Measurements from ENCODE around the gene MSRB3.

Gene MSRB3

GRCh38 chr12:65488197-65488596, 209.7 kb downstream of the MSRB3 start:
- H3K4me3 Mint-ChIP-seq, result no peak overlapping the region
- H3K27me3 Mint-ChIP-seq, result no peaks in the 10 kb centered on the region
- H3K9me3 Mint-ChIP-seq, result peaks cover 15% of the 10 kb centered on the region
- CTCF ChIA-PET, result no interaction called here
- H3K27ac Mint-ChIP-seq, result no peak overlapping the region
- DNase-seq, result no peak
- no peaks in the 10 kb centered on the region for H3K36me3 Mint-ChIP-seq
- no peaks in the 10 kb centered on the region for H3K4me1 Mint-ChIP-seq

DNA sequence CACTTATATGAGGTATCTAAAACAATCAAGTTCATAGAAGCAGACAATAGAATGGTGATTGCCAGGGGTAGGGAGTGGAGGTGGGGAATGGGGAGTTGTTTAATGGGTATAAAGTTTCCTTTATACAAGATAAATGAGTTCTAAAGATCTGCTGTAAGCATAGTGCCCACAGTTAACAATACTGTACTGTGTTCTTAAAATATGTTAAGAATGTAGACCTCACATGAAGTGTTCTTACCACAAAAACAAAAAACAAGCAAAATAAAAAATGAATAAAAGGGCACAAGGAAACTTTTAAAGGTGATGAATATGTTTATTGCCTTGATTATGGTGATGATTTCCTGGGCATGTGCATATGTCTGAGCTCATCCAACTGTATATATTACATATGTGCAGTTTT, 211.8 kb downstream of the MSRB3 start:
- Mint-ChIP-seq H3K4me1 (no peaks in the 10 kb centered on the region), H3K9me3 (peaks cover 2% of the 10 kb centered on the region), H3K27me3 (no peaks in the 10 kb centered on the region), H3K36me3 (no peaks in the 10 kb centered on the region), H3K27ac (no peak overlapping the region), H3K4me3 (no peak overlapping the region)
- DNase-seq, result no peak
- CTCF ChIA-PET, result no interaction called here

DNA sequence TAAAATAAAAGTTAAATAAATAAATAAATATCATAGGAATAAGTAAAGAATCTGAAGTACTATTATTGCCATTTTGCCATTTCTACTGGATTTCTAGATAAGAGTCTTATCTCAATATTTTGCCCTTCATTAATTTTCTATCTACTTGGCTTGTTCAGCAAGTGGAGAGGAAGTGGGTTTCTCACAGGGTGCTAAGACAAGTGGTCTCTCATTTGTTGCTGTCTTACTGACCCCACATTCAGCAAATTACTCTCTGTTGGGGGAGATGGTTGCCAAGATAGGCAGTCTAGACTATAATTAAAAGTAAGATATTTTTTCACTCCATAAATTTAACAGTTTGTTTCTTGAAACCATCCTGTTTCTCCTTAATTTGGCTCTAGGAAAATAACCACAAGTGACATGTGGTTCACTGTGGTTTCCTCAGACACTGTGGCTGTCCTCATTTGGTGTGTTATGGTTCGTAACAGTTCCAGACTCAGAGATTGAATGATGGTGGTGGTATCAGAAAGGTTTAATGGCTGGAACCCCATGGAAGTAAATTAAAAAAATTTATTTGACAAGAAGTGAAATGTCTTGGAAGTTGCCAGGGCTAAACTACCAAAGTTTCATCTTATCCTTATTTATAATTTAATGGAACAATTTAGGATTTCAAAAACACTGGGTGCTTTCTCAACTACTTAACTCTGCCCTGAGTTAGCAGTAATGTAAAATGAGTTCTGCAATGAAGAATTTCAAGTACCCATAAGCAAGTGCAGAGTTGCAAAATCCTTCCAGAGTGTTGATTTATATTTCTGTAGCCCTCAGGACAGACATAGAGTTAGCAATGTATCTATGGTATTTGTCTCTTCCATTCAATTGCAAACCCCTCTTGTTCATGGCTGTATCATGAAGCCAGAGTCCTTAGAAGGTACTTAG, 214.8 kb downstream of the MSRB3 start:
- Mint-ChIP-seq H3K4me3 (no peak overlapping the region), H3K4me1 (no peaks in the 10 kb centered on the region), H3K27me3 (no peaks in the 10 kb centered on the region), H3K9me3 (no peaks in the 10 kb centered on the region), H3K27ac (no peak overlapping the region), H3K36me3 (no peaks in the 10 kb centered on the region)
- DNase-seq, result no peak
- CTCF ChIA-PET, result no interaction called here

DNA sequence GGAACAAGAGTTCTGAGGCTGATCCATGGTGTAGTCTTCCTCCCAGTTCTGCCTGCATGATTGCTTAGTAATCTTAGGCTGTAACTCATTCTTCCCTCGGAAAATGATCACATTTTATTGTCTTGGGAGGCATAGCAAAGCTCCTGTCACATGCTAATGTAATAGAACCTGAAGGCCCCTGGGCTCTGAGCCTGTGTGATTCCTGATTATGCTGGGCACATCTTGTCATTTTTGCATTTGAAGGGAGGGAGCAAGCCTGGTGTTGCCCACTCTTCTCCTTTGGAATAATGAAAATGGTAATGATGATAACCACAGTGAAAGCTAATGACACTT, 215.4 kb downstream of the MSRB3 start:
- H3K36me3 Mint-ChIP-seq, result no peaks in the 10 kb centered on the region
- DNase-seq, result no peak
- no peaks in the 10 kb centered on the region for H3K27me3 Mint-ChIP-seq
- H3K4me1 Mint-ChIP-seq, result no peaks in the 10 kb centered on the region
- H3K27ac Mint-ChIP-seq, result no peak overlapping the region
- H3K4me3 Mint-ChIP-seq, result no peak overlapping the region
- CTCF ChIA-PET, result no interaction called here
- no peaks in the 10 kb centered on the region for H3K9me3 Mint-ChIP-seq

GRCh38 chr12:65494537-65494936, 216.1 kb downstream of the MSRB3 start:
- H3K36me3 Mint-ChIP-seq, result no peaks in the 10 kb centered on the region
- CTCF ChIA-PET, result no interaction called here
- H3K27ac Mint-ChIP-seq, result no peak overlapping the region
- no peaks in the 10 kb centered on the region for H3K9me3 Mint-ChIP-seq
- H3K27me3 Mint-ChIP-seq, result no peaks in the 10 kb centered on the region
- DNase-seq, result no peak
- no peaks in the 10 kb centered on the region for H3K4me1 Mint-ChIP-seq
- no peak overlapping the region for H3K4me3 Mint-ChIP-seq

DNA sequence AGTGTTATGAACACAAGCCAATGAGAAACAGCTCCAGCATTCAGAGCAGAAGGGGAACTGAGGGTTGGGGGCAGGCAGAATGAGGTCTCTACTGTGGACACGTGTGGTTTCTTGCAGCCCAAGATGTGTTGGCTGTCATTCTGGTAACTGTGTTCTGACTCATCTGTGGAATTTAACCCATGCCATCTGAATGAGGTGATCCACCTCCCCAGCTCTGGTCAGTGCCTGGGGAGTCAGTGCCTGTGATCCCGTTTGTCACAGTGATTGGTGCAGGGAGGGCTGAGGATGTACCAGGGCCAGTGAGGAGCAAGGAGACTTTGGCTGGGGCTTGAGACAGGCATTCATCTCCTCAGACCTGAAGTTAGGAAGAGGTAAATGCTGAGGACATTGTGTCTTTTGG, 216.8 kb downstream of the MSRB3 start:
- H3K27ac Mint-ChIP-seq, result no peak overlapping the region
- no peaks in the 10 kb centered on the region for H3K4me1 Mint-ChIP-seq
- no peak overlapping the region for H3K4me3 Mint-ChIP-seq
- H3K36me3 Mint-ChIP-seq, result no peaks in the 10 kb centered on the region
- DNase-seq, result no peak
- CTCF ChIA-PET, result no interaction called here
- no peaks in the 10 kb centered on the region for H3K9me3 Mint-ChIP-seq
- no peaks in the 10 kb centered on the region for H3K27me3 Mint-ChIP-seq

DNA sequence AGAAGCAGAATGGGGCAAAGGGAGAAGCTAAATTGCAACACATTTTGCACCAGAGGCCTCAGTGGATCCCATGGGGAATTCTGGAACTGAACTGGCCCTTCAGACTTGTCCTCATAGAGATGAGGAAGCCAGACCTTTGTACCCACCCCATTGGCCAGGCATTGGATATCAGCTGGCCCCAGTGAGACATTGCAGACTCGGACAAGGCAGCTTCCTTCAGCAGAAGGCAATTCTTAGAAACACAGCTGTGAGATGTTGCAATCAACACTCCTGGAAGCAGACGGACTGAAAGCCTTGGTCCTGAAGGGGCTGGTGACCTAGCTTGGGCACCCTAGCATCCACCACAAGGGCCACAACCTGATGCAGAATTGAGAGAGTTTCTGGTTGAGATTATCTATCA, 218.1 kb downstream of the MSRB3 start:
- no peaks in the 10 kb centered on the region for H3K4me1 Mint-ChIP-seq
- CTCF ChIA-PET, result interaction anchor here (0.7 kb wide), 1 partner anchor 605 kb away, joined by 3 read pairs; no protein-coding TSS in a partner anchor
- no peaks in the 10 kb centered on the region for H3K36me3 Mint-ChIP-seq
- H3K27me3 Mint-ChIP-seq, result no peaks in the 10 kb centered on the region
- DNase-seq, result no peak
- H3K4me3 Mint-ChIP-seq, result no peak overlapping the region
- no peak overlapping the region for H3K27ac Mint-ChIP-seq
- H3K9me3 Mint-ChIP-seq, result no peaks in the 10 kb centered on the region

DNA sequence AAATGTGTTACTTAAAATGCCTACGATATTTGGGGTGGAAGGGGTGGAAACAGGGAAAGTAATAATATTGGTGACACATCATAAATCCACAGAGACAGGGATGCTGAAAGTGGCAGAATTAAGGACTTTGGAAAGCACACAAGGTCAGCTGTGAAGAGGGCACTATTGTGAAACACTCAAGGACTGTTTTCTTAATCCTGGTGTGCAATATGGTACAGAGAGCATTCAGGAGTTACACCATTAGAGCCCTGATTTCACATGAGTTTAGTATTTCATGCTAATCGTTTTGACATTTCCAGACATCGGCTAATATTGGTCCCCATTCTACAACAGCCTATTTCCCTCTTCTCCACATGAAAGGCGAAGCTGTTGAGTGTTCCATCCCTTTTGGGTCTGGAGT, 219.2 kb downstream of the MSRB3 start:
- H3K4me1 Mint-ChIP-seq, result no peaks in the 10 kb centered on the region
- no peak overlapping the region for H3K27ac Mint-ChIP-seq
- CTCF ChIA-PET, result no interaction called here
- H3K27me3 Mint-ChIP-seq, result no peaks in the 10 kb centered on the region
- DNase-seq, result no peak
- no peaks in the 10 kb centered on the region for H3K9me3 Mint-ChIP-seq
- H3K36me3 Mint-ChIP-seq, result no peaks in the 10 kb centered on the region
- no peak overlapping the region for H3K4me3 Mint-ChIP-seq

- CTCF ChIA-PET, result no interaction called here
- no peaks in the 10 kb centered on the region for H3K4me1 Mint-ChIP-seq
- H3K9me3 Mint-ChIP-seq, result no peaks in the 10 kb centered on the region
- no peak overlapping the region for H3K4me3 Mint-ChIP-seq
- H3K36me3 Mint-ChIP-seq, result no peaks in the 10 kb centered on the region
- H3K27ac Mint-ChIP-seq, result no peak overlapping the region
- no peak for DNase-seq
- H3K27me3 Mint-ChIP-seq, result no peaks in the 10 kb centered on the region
Observed at GRCh38 chr12:65499167-65499566, 220.7 kb downstream of the MSRB3 start.

DNA sequence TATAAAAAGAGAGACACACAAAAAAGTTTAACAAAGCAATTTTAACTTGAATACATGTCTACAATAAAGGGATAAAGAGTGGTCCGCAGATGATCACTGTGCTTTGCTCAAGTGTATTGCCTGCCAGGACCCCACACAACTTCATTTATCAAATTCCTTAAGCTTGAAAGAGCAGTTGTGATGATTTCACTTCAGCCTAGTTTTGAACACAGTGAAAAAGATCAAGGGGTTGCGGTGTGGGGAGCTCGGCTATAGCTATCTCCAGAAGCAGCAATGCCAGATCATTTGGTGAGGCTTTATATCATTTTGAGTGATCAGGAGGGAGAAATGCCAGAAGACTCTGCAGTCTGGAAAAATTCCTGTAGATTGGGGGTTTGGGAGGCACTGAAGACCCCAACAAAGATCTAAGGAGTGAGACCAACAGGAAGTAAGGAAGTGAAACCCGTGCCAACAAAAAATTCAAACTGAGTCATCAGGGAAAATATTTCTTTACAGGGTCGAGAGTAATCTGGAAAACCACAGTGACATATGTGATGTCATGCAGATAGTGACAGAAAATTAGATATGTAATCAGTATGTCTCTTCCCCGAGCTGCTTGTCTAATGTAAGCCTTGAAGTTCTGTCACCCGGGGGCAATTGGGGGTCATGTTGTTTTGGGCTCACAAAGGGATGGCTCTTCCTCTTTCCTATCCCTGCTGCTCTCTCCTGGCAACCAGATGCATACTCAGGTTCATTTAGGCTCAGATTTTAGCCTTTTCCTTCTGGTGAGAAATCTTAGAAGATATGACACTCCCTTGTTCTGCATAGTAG, 221.8 kb downstream of the MSRB3 start:
- no peak for DNase-seq
- Mint-ChIP-seq H3K36me3 (no peaks in the 10 kb centered on the region), H3K27me3 (no peaks in the 10 kb centered on the region), H3K4me3 (no peak overlapping the region), H3K9me3 (no peaks in the 10 kb centered on the region), H3K4me1 (no peaks in the 10 kb centered on the region), H3K27ac (no peak overlapping the region)
- CTCF ChIA-PET, result no interaction called here

GRCh38 chr12:65501093-65501621, 222.7 kb downstream of the MSRB3 start:
- H3K27me3 Mint-ChIP-seq, result peaks cover 4% of the 10 kb centered on the region

GRCh38 chr12:65501935-65502334, 223.5 kb downstream of the MSRB3 start:
- Mint-ChIP-seq H3K9me3 (no peaks in the 10 kb centered on the region), H3K4me3 (no peak overlapping the region), H3K27me3 (peaks cover 4% of the 10 kb centered on the region), H3K27ac (no peak overlapping the region), H3K36me3 (no peaks in the 10 kb centered on the region), H3K4me1 (no peaks in the 10 kb centered on the region)
- CTCF ChIA-PET, result no interaction called here
- no peak for DNase-seq

More at GRCh38 chr12:65501093-65501621, 222.7 kb downstream of the MSRB3 start:
- CTCF ChIA-PET, result no interaction called here
- Mint-ChIP-seq H3K36me3 (no peaks in the 10 kb centered on the region), H3K4me3 (no peak overlapping the region), H3K4me1 (no peaks in the 10 kb centered on the region), H3K9me3 (no peaks in the 10 kb centered on the region), H3K27ac (no peak overlapping the region)
- no peak for DNase-seq

- no peak overlapping the region for H3K27ac Mint-ChIP-seq
- no peaks in the 10 kb centered on the region for H3K36me3 Mint-ChIP-seq
- H3K4me3 Mint-ChIP-seq, result no peak overlapping the region
- H3K27me3 Mint-ChIP-seq, result peaks cover 4% of the 10 kb centered on the region
- H3K9me3 Mint-ChIP-seq, result no peaks in the 10 kb centered on the region
- CTCF ChIA-PET, result no interaction called here
- H3K4me1 Mint-ChIP-seq, result no peaks in the 10 kb centered on the region
- DNase-seq, result no peak
Observed at GRCh38 chr12:65504417-65504816, 225.9 kb downstream of the MSRB3 start.

- H3K27ac Mint-ChIP-seq, result no peak overlapping the region
- H3K4me3 Mint-ChIP-seq, result no peak overlapping the region
- no peak for DNase-seq
- no peaks in the 10 kb centered on the region for H3K36me3 Mint-ChIP-seq
- CTCF ChIA-PET, result no interaction called here
- H3K4me1 Mint-ChIP-seq, result no peaks in the 10 kb centered on the region
- no peaks in the 10 kb centered on the region for H3K9me3 Mint-ChIP-seq
- H3K27me3 Mint-ChIP-seq, result peaks cover 4% of the 10 kb centered on the region
Observed at GRCh38 chr12:65505386-65506121, 227.1 kb downstream of the MSRB3 start.

All from activated naive CD4-positive, alpha-beta T cell treated with anti-CD3 and anti-CD28 coated beads, Interleukin-2, amount 10 ng/mL, durations not matched to agents 7 days and 5 days (primary cell).